Kidney capillary endothelial cell (primary cell): ENCODE measurements around the gene GCLC.
A peak's percentile ranks its signal among the peaks of the same experiment; 100 is the strongest.
"Not testable (repeated sequence)": the region's sequence is repeated elsewhere in the genome, so short reads cannot be mapped to it uniquely, and the experiment has no call there.

ENCODE experiments used
- DNase-seq: peaks from one replicate; pipeline ENCODE4 v3.0.0-alpha.2; 2018; ENCODE audit warnings: low spot score

GCLC gene

DNA sequence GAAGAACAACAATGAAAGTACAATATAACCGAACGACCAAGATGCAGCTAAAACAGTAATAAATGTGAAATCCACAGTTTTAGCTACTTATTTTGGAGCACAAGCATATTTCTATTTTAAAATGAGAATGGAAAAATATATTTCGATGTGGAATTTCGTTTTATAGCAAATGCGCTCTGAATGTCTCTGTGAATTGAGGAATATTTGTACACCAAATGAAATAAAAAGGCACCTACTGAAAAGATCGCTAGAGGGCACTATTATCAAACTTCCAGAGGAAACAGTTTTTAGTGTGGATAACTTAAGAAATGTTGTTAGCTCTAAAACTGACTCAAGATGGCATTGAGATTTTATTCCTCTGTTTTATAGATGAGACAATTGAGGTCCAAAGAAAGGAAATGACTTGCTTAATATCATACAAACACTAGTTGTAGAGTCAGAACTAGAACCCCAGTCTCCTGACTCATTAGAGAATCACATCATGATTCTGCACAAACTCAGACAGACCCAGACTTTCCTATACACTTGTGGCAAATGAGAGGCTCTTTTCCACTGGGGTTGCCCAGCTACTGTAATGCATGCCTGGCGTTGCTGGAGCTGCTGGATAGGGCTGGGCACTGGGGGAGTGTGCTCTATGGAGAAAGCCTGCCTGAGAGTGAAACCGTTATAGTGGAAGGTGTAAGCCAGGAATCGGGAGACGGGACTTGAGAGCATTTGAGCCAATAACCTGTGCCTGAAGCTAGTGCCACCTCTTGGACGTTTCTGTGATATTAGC lies 51.9 kb downstream of the GCLC start:
- DNase-seq, result peak; percentile 68

DNA sequence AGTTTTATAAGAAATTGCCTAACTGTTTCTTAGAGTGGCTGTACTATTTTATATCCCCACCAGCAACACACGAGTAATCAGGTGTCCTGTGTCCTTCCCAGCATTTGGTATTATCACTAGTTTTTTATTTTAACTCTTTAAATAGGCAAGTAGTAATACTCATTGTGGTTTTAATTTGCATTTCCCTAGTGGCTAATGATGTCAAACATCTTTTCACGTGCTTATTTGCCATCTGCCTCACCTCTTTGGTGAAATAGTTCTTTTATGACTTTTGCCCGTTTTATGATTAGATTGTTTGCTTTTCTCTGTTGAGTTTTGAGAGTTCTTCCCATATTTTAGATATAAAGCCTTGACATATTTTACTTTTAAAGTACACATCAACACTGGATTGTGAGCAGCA lies 57.8 kb downstream of the GCLC start:
- DNase-seq, result no peak

DNA sequence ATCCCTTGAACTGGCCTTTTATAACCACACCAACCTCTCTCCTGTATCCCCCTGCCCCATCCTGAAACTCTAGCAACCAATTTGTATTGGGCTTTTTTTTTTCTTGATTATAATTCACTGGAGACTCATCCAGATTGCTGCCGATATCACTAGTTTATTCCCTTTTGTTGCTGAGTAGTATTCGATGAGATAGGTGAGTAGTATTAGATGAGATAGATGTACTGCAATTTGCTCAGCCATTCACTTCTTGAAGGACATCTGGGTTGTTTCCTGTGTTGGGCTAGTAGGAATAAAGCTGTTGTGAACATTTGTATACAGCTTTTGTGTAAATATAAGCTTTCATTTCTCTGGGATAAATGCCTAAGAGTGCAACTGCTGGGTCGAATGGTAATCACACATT lies 58.2 kb downstream of the GCLC start:
- no peak for DNase-seq

DNA sequence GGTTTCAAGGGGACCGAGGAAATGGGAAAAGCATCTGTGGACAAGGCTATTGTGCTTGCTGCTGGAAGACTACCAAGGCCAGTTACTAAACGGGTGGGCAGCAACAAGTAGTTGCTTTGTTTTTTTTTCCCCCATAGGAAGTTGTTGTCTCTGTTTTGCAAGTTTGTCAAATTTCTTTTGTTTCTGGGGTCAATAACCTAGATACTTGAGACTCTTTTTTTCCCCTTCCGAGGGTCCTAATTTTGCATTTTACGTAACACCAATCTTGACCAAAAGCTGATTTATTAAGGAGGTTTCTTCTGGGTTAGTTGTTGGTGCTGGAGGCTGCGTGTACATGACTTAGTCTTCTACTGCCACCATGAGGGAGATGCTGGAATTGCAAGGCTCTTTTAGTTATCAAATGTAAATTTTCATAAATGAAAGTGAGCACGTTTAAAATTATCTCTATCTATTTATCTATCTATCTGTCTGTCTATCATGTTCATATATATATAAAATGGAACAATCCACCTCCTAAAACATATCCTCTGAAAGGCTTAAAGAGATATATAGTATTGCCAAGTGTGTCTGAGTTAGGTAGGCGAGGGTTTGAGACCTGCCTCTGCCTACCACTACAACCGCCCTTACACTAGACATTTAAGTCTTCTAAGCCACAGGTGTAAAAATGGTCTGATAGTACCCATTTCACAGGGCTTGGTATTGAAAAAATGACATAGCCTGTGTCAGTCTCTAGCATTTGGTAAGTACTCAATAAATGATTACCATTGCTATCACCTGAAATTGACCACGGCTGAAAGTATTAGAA lies 60.2 kb downstream of the GCLC start:
- peak; percentile 67 for DNase-seq

DNA sequence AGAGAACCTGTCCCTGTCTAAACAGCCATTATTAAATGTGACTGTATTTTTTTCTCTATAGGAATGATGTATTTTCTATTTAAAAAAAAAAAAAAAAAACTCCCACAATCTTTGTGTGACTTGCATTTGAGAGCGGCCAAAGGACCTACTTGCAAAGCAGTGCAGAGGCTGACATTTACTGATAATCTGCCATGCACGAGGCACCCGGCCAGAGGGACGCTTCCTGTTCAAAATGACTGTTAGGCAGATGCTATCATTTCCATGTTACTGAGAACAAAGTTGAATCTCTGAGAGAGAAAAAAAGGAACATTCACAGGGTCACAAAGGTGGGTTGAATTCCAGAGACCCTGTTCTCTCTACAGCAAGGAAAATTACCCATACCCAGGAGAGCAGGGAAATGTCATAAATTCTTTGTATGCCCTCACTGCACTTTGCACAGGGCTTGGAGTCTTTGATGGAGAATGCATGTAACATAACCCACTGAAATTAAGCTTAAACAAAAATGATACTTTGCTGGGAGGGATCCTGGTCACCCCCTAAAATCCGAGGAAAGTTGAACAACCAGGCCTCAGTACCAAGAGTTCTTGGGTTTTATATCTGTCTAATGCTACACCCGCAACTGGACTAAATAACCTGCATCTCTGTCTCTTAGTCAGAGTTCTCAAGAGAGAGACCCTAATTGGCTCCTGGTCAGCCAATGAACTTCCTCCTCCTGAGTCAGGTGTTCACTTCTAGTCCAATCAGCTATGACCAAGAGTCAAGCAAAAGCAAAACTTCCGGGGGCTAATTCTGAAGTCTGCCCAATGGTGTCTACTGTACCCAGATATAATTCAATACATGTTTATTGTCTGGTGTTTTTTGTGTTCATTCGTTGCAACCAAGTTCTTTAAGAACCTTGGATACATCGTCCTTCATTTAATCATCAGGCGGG lies 61.2 kb downstream of the GCLC start:
- no peak for DNase-seq

DNA sequence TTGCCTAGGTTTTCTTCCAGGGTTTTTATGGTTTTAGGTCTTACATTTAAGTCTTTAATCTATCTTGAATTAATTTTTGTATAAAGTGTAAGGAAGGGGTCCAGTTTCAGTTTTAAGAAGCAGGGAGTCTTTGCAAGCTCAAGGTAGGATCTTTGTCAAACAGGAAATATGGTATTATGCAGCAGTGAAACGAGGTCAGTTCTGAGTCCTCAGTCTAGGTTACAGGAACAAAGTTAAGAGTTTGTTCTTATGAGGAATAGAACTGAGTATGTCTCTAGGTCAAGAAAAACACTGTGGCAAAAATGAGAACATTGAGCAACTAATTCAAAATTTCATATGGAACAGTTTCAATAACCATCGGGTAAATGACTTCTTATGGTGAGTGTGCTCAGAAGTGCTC lies 63.6 kb downstream of the GCLC start:
- DNase-seq, result no peak

DNA sequence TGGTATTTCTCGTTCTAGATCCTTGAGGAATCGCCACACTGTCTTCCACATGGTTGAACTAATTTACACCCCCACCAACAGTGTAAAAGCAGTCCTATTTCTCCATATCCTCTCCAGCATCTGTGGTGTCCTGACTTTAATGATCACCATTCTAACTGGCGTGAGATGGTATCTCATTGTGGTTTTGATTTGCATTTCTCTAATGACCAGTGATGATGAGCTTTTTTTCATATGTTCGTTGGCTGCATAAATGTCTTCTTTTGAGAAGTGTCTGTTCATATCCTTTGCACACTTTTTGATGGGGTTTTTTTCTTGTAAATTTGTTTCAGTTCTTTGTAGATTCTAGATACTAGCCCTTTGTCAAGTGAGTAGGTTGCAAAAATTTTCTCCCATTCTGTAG lies 64.1 kb downstream of the GCLC start:
- DNase-seq, result not testable (repeated sequence)

DNA sequence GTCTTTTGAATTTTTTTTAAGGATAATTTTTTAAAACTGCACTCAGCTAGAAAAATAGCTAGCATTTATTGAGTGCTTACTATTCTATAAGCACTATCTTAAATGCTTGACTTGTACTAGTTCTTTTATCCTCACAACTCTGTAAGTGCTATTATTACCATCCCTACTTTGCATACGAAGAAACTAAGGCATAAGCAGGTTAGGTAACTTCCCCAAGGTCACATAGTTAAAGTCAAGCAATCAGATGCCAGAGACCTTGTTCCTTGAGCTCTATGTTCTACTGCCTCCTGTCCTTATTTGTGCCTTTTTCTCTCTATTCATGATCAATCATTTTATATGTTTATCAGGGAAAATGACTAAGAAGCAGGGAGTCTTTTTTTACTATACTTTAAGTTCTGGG lies 65.0 kb downstream of the GCLC start:
- no peak for DNase-seq

DNA sequence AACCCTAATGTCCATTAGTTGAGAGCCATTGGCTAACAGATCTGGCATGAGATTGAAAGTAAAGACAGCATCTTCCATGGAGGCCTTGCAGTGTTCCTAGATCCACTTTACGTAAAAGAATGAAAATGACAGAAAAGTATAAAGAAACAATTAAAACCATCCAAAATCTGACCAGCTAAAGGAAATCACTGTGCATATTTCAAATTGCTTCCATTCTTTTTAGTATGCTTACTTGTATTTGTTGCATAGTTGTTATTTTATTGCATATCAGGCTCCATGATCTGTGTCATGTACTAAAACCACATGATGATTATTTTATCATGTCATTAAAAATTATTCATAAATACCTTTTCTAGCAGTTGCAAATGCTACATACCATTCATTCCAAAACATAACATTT lies 67.9 kb downstream of the GCLC start:
- DNase-seq, result no peak

DNA sequence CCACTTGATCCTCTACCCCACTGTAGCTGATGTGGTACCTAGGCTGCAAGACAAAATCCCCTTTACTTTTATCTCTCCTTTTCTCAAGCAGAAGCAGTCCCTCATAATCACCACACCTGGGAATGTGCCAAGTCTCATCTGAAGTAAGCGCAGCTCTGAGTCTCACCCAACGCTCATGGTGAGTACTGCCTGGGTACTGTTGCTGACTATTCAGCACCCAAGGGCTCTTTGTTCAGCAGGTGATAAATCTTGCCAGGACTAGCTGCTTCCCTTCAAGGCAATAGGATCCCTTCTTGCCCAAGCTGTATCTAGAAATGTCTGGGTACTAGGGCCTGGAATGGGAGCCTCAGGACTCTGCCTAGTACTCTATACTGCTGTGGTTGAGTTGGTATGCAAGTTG lies 70.9 kb downstream of the GCLC start:
- no peak for DNase-seq

DNA sequence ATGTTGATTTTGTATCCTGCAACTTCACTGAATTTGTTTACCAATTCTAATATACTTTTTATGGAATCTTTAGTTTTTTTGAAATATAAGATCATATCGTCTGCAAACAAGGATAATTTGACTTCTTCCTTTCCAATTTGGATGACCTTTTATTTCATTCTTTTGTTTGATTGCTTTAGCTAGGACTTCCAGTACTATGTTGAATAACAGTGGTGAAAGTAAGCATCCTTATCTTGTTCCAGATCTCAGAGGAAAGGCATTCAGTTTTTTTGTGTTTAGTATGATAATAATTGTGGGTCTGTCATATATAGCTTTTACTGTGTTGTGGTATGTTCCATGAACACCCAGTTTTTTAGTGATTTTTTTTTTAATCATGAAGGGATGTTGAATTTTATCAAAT lies 75.7 kb downstream of the GCLC start:
- no peak for DNase-seq

DNA sequence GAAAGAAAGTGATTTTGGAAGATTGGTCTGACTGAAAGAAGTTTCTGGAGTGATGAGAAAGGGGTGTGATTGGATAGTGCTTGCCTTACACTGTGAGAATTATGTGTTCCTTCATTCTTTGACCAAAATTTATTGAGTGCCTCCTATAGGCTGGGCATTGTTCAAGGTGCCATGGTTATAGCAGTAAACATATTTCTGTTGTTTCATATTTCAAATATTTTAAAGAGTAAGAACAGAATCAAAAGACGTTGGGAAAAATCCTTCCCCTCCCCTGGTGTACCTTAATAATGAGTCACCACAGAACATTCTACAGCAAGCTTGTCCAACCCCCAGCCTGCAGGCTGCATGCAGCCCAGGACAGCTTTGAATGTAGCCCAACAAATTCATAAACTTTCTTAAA lies 78.6 kb downstream of the GCLC start:
- no peak for DNase-seq

DNA sequence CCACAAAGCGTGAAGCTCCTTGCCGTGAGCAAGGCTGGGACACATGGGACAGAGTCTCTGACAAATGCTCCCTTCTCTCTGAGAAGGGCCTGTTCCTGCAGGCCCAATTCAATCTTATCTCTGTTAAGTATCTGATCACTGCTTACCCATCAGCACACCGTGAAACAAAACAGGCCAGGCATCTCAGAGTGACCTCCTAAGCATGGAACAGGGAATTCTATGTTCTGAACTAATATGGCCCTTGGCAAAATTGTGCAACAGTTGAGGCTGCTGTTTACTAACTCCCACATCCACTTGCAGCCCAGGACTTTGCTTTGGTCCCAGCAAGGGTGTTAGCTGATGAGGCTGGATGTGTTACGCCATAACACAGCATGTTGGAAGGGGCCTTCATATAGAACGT lies 79.2 kb downstream of the GCLC start:
- DNase-seq, result no peak

DNA sequence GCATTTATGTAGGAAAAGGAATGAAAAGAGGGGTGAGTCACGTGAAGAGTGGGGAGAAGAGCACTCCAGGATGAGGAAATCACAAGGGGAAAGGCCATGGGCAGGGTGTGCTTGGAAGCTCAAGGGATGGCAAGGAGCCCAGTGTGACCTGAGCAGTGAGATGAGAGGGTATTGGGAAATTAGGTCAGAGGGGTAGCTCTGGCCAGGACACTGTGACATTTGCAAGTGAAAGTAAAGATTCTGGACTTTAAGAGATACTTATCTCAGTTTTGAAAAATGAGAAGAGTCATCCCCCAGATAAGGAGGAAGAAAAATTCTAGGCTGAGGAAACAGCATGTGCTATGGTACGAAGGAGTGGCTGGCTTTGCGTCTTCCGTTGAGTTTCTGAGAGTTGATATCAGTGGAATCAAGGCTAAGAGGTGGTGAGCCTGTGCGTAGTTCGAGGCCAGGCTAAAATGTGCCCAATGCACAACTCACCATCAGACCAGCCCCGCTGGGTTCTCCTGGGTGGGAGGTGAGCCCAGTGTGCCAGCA lies 79.9 kb downstream of the GCLC start:
- no peak for DNase-seq

DNA sequence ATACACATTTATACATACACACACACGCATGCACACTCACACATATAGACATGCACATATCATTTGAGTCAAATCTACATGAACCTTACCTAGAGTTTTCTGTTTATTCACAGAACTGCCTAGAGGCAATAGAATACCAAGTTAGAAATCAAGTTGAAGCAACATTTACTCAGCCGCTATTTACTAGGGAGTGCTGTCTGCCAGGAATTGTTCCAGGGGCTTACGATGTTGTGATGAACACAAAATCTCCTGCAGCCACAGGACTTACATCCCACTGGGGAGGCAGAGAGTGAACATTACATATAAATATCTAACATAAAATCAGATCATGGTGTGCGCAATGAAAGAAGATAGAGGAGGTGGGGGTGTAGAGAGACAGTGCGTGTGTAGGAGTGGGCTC lies 80.4 kb downstream of the GCLC start:
- no peak for DNase-seq

DNA sequence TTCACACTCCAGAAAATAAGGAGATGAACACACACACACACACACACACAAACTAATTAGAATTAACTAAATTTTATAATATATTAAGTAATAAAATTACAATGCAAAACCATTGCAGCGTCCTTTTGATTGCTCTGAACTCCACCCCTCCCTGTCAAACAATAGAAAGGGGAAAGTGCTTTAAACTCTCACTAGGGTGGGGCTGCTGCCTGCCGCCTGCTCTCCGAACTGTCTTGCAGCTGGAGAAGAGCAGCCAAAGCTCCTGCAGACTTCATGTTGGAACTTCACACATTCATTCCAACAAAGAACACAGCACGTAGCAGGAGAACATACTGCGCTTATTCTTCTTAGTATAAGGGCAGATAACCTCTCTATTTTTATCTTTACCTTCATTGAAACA lies 83.2 kb downstream of the GCLC start:
- DNase-seq, result no peak

DNA sequence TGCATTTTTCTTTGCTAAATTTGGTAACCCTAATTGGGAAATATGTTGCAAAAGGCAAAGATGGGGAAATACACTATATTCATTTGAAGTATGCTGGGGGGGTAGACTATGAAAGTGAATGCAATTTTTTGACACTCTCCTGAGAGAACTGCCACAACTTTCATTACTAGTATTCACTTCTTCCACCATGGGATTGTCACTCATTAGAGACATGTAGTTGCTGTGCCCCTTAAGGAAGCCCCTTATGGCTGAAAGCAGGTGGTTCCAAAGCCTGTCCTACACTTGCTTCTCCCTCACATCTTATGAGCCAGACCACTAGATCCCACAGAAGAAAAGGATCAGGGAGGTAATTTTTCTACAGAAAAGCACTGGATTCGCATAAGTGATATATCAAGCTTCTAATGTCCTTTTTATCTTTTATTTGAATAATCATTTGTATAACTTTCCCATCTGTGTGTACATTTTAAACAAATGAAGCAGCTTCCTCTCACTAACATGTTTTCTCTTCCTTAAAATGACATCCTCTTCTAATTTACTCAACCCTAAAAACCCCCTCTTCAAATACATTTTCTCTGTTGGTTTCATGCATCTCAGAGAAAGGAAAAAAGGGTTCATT lies 83.8 kb downstream of the GCLC start:
- DNase-seq, result no peak

DNA sequence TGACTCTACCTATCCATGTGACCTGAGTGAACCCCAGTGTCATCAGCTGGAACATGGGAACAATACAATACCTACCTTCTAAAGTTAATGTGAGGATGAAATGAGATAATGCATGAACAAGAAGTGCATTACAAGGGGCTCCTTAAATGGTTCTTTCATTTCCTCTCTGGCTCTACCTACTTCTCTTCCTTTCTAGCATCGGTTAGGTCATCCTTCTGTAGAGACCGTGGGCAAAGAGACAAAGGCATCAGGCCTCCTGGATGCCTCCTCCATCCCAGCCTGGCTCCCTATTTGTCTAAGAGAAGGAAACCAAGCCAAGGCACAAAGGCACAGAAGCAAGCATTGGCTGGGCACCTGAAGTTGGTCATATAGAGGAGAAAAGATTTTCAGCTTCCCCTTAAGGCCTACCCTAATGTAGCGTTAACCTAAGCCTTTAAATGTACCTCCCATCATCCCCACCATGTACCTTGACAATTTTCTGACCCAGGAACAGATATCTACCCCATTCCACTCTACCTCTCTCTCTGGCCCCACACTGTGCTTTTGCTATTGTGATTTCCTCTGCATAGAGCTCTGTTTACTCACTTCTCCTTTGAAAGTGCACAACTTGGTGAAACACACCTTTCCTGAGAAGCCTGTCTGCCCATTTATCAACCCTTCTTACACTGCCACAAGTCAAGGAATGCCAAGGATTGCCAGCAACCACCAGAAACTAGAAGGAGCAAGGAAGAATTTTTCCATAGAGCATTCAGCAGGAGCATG lies 86.6 kb downstream of the GCLC start:
- DNase-seq, result no peak

DNA sequence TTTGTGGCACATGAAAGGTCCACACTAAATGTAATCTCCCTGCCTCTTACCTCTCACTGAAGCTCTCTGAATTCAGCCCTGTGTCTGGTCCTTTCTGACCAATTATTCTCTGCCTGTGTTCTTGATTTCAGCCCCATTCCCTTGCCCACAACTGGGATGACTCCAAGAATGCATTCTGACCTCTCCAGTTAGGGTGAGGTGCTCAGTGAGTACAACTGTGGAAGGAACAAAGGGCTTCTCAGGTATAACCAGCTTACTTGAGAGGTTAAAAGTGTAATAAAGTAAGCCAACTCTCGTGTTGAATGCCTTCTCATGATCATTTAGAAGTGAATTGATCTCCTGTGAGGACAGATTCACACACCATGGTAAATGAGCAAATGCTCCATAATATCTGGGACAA lies 88.1 kb downstream of the GCLC start:
- DNase-seq, result no peak

DNA sequence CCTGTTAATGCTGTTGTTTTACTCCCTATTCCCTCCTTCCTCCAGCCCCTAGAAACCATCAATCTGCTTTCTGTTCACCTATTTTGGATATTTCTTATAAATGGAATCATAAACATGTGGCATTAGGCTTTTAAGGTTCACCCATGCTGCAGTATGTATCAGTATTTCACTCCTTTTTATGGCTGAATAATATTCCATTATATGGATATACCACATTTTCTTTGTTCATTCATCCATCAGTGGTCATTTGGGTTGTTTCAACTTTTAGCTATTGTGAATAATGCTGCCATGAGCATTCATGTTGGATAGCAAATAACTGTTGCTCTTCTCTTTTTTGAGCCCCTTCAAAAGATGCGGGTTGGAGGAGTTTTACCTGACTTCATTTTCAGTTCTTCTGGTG lies 89.2 kb downstream of the GCLC start:
- no peak for DNase-seq

DNA sequence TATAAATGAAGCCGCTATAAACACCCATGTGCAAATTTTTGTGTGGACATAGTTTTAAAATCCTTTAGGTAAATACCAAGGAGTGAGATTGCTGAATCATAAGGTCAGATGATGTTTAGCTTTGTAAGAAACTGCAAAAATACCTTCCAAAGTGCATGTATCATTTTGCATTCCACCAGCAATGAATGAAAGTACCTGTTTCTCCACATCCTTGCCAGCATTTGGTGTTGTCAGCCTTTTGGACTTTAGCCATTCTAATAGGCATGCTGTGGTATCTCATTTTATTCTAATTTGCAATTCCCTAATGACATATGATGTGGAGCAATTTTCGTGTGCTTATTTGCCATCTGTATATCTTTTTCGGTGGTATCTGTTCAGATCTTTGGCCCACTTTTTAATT lies 93.7 kb downstream of the GCLC start:
- DNase-seq, result no peak
